ENCODE data around the gene ARID3C.
"Not testable (repeated sequence)": the region's sequence is repeated elsewhere in the genome, so short reads cannot be mapped to it uniquely, and the experiment has no call there.

The ARID3C gene

DNA sequence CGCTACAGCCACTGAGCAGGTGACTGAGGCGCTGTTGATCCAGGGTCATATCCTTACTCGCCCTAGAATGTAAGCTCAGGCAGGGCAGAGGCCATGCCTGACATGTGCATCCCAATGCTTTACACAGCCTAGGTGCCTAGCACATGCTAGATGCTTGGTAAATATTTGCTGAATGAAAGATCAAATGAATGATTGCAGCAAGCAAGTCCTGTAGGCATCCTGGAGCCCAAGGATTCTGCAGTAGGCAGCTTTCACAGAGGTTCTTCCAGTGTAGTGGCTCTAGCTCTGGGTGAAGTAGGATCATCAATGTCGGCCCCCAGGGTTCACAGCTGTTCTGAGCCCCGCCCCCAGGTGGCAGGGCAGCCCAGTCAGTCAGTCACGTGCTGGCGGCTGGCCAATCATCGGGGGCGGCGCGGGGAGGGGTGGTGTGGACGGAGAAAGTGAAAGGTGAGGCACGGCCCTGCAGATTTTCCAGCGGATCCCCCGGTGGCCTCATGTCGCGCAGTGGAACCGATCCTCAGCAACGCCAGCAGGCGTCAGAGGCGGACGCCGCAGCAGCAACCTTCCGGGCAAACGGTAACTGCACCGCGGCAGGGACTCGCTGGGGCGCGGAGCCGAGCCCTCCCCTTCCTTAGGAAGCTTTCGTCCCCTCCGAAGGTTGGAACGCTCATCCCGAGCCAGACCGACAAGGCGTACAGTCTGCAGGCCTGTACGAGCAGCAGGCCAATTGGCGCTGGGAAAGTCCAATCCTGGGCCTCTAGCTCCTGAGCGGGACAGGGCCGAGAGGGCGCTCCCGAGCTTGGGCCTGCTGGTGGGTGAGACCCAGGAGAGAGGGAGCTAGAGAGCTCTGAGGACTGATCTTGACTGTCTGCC, 17.6 kb upstream of the ARID3C start, which contains the start of gene GALT:
TSS of gene GALT (plus strand) at position 465 of the 873 bp plus-strand sequence. CDS start at position 495, 30 bp downstream.
- TF ChIP-seq CTCF (IDR thresholded peaks at IDR 0.05; ENCODE audit: insufficient read depth, low read depth, low read length, missing control alignments) = peak; percentile 43
- peak within 1 kb of the TSS; percentile 74 for H3K4me3 ChIP-seq (ENCODE audit: low read depth, low read length)
- DNase-seq (ENCODE audit: low read depth) = peak; percentile 95

- H3K4me3 ChIP-seq (ENCODE audit: low read depth, low read length) = no peak overlapping the region
- DNase-seq (ENCODE audit: low read depth) = no peak
- no peak for TF ChIP-seq CTCF (IDR thresholded peaks at IDR 0.05; ENCODE audit: insufficient read depth, low read depth, low read length, missing control alignments)
Observed at GRCh38 chr9:34644766-34645314, 16.0 kb upstream of the ARID3C start.

- no peak for TF ChIP-seq CTCF (IDR thresholded peaks at IDR 0.05; ENCODE audit: insufficient read depth, low read depth, low read length, missing control alignments)
- no peak for DNase-seq (ENCODE audit: low read depth)
Observed at GRCh38 chr9:34642679-34643078, 13.8 kb upstream of the ARID3C start.

GRCh38 chr9:34639322-34639721, 10.5 kb upstream of the ARID3C start:
- H3K4me3 ChIP-seq (ENCODE audit: low read depth, low read length); DNase-seq (ENCODE audit: low read depth): not testable (repeated sequence)

More at GRCh38 chr9:34642679-34643078, 13.8 kb upstream of the ARID3C start:
- no peak overlapping the region for H3K4me3 ChIP-seq (ENCODE audit: low read depth, low read length)

- no peak for DNase-seq (ENCODE audit: low read depth)
- peak overlapping the region; percentile 93 for H3K4me3 ChIP-seq (ENCODE audit: low read depth, low read length)
- no peak for TF ChIP-seq CTCF (IDR thresholded peaks at IDR 0.05; ENCODE audit: insufficient read depth, low read depth, low read length, missing control alignments)
Observed at GRCh38 chr9:34638138-34638445, 9.2 kb upstream of the ARID3C start.

GRCh38 chr9:34637356-34638137, 8.7 kb upstream of the ARID3C start, which contains the start of gene SIGMAR1:
Gene SIGMAR1 (minus strand): TSS chr9:34637787. CDS start chr9:34637697, 90 bp downstream.
- DNase-seq (ENCODE audit: low read depth) = peak; percentile 97

More at GRCh38 chr9:34637356-34638137, 8.7 kb upstream of the ARID3C start, which contains the start of gene SIGMAR1:
- TF ChIP-seq CTCF (IDR thresholded peaks at IDR 0.05; ENCODE audit: insufficient read depth, low read depth, low read length, missing control alignments) = no peak
- peak within 1 kb of the TSS; percentile 93 for H3K4me3 ChIP-seq (ENCODE audit: low read depth, low read length)
